CD4-positive, alpha-beta T cell treated with Interleukin-4 for 4 hours (primary cell): ENCODE measurements around the gene ADARB2.
"Not testable (repeated sequence)": the region's sequence is repeated elsewhere in the genome, so short reads cannot be mapped to it uniquely, and the experiment has no call there.

Source experiments
- DNase-seq: peaks from one replicate; pipeline ENCODE4 v3.0.0-alpha.2; 2020

Gene ADARB2

GRCh38 chr10:1328161-1328823, 409.0 kb downstream of the ADARB2 start:
- DNase-seq, result no peak

GRCh38 chr10:1327759-1328158, 409.6 kb downstream of the ADARB2 start:
- no peak for DNase-seq

- DNase-seq, result not testable (repeated sequence)
Observed at GRCh38 chr10:1326514-1326913, 410.8 kb downstream of the ADARB2 start.

GRCh38 chr10:1324903-1325302, 412.4 kb downstream of the ADARB2 start:
- DNase-seq, result no peak

GRCh38 chr10:1323951-1324350, 413.4 kb downstream of the ADARB2 start:
- no peak for DNase-seq

- no peak for DNase-seq
Observed at GRCh38 chr10:1320739-1321320, 416.5 kb downstream of the ADARB2 start.

- no peak for DNase-seq
Observed at GRCh38 chr10:1316809-1317143, 420.5 kb downstream of the ADARB2 start.

GRCh38 chr10:1316121-1316808, 421.1 kb downstream of the ADARB2 start:
- DNase-seq, result no peak

GRCh38 chr10:1315178-1315577, 422.1 kb downstream of the ADARB2 start:
- no peak for DNase-seq

GRCh38 chr10:1311726-1312125, 425.6 kb downstream of the ADARB2 start:
- no peak for DNase-seq

- no peak for DNase-seq
Observed at GRCh38 chr10:1310271-1310789, 427.0 kb downstream of the ADARB2 start.

GRCh38 chr10:1309617-1310270, 427.6 kb downstream of the ADARB2 start:
- DNase-seq, result no peak

GRCh38 chr10:1308962-1309616, 428.2 kb downstream of the ADARB2 start:
- no peak for DNase-seq

- no peak for DNase-seq
Observed at GRCh38 chr10:1308173-1308961, 429.0 kb downstream of the ADARB2 start.

- no peak for DNase-seq
Observed at GRCh38 chr10:1301143-1301542, 436.2 kb downstream of the ADARB2 start.

- no peak for DNase-seq
Observed at GRCh38 chr10:1300218-1300617, 437.1 kb downstream of the ADARB2 start.

- DNase-seq, result no peak
Observed at GRCh38 chr10:1299041-1299726, 438.1 kb downstream of the ADARB2 start.

- DNase-seq, result no peak
Observed at GRCh38 chr10:1297566-1298301, 439.6 kb downstream of the ADARB2 start.

- DNase-seq, result no peak
Observed at GRCh38 chr10:1295756-1296480, 441.4 kb downstream of the ADARB2 start.

- no peak for DNase-seq
Observed at GRCh38 chr10:1294748-1295147, 442.6 kb downstream of the ADARB2 start.
